A673 (cell line): ENCODE measurements around the gene STIMATE.

ENCODE experiments used
- EZH2 ChIP-seq: fragments of 200-600 bp; sonication (generic); IDR thresholded peaks from 2 replicates; pipeline ENCODE4 v1.6.1; 2017; ENCODE audit warnings: borderline replicate concordance, low read depth, mild to moderate bottlenecking, mixed read lengths, antibody characterized with exemption, low read length; ENCODE audit not compliant: poor library complexity, severe bottlenecking
- TF ChIP-seq, protein P1 (sequence below): fragments of 300-800, 200-600 bp; sonication (generic); conservative IDR thresholded peaks from 2 replicates; pipeline ENCODE4 v1.5.1; 2017; ENCODE audit warnings: low read depth, mild to moderate bottlenecking, antibody characterized with exemption, low read length, moderate library complexity, mixed read lengths

- TF ChIP-seq, protein P1, sequence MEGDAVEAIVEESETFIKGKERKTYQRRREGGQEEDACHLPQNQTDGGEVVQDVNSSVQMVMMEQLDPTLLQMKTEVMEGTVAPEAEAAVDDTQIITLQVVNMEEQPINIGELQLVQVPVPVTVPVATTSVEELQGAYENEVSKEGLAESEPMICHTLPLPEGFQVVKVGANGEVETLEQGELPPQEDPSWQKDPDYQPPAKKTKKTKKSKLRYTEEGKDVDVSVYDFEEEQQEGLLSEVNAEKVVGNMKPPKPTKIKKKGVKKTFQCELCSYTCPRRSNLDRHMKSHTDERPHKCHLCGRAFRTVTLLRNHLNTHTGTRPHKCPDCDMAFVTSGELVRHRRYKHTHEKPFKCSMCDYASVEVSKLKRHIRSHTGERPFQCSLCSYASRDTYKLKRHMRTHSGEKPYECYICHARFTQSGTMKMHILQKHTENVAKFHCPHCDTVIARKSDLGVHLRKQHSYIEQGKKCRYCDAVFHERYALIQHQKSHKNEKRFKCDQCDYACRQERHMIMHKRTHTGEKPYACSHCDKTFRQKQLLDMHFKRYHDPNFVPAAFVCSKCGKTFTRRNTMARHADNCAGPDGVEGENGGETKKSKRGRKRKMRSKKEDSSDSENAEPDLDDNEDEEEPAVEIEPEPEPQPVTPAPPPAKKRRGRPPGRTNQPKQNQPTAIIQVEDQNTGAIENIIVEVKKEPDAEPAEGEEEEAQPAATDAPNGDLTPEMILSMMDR: no peak
- no peak for TF ChIP-seq EZH2
Measured at GRCh38 chr3:52790741-52791140, 106.6 kb downstream of the STIMATE start.
